Measurements from ENCODE around the gene SLC5A5.

Gene SLC5A5

DNA sequence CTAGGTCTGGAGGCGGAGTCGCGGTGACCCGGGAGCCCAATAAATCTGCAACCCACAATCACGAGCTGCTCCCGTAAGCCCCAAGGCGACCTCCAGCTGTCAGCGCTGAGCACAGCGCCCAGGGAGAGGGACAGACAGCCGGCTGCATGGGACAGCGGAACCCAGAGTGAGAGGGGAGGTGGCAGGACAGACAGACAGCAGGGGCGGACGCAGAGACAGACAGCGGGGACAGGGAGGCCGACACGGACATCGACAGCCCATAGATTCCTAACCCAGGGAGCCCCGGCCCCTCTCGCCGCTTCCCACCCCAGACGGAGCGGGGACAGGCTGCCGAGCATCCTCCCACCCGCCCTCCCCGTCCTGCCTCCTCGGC is at the start of gene SLC5A5:
Gene SLC5A5, plus strand, starts transcription at position 68 of the 373 bp plus-strand sequence. CDS start 375 bp downstream, outside the sequence.
- no peak for DNase-seq (ENCODE audit: low read depth in 4 of 4, low spot score in 1 of 4)

DNA sequence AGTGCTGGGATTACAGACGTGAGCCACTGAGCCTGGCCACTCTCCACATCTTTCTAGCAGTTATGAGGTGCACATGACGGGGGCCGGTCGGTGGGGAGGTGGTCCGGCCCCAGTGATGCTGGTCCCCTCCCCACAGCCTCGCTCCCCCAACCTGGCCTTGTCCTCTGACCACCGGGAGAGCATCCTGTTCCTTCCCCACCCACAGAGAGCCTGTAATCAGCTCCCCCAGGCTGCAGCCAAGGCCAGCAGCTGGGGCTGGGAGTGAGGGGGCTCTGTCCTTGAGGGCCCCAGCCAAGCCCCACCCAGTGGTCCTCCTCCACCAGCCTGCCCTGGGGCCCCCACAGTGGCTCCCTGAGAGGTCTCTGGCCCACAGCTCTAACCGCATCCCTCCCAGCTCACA is 47.4 kb upstream of the SLC5A5 start:
- DNase-seq (ENCODE audit: low read depth in 4 of 4, low spot score in 1 of 4): no peak

DNA sequence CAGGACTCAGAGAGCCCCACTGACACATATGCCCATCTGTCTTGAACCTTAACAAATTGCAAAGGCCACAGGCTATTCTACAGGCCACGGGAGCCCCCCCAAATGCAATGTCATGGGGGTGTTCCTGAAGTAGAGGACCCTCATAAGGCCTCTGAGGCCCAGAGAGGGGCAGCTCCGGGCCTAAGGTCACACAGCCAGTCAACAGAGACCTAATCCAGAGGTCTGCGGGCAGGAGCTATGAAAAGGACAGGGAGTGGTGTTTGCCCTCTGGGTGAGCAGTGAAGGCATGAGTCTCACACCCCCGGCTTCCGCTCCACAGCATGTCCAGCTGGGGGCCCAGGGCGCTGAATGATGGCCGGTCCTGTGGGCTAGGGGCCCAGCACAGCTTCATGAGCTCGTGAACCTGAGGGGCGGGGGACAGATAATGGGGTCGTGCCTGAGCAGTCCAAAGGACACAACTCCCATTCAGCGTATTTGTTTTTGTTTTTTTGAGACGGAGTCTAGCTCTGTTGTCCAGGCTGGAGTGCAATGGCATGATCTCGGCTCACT is 45.2 kb upstream of the SLC5A5 start:
- DNase-seq (ENCODE audit: low read depth in 4 of 4, low spot score in 1 of 4): no peak

DNA sequence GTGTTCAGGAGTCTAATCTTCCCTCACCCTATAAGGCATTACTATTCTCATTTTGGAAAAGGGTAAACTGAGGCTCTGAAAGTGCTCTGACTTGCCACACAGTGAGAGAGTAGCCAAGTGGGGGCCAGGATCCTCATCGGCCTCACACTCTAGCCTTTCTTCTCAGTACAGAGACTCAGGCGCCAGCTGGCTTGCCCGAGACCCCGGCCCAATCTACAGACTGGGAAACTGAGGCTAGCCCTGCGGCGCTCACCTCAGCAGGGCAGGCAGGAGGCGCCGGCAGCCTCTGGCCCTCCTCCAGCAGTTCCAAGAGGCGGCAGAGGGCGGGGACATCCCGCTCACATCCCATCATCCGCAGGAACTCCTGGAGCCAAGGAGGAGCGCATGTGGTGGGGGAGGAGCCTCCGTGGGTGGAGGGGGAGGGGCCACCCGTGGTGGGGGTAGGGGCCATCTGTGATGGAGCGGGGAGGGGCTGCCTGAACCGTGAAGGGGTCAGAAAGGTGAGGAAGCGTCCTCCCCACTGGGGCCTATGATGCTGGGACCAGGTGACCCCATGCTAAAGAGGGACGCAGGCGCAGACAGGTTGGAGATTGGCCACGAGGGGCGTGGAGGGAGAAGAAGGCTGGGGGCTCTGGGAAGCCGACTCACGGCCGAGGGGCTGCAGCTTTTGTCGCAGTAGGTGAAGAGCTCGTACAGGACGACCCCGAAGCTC is 41.7 kb upstream of the SLC5A5 start:
- no peak for DNase-seq (ENCODE audit: low read depth in 4 of 4, low spot score in 1 of 4)

DNA sequence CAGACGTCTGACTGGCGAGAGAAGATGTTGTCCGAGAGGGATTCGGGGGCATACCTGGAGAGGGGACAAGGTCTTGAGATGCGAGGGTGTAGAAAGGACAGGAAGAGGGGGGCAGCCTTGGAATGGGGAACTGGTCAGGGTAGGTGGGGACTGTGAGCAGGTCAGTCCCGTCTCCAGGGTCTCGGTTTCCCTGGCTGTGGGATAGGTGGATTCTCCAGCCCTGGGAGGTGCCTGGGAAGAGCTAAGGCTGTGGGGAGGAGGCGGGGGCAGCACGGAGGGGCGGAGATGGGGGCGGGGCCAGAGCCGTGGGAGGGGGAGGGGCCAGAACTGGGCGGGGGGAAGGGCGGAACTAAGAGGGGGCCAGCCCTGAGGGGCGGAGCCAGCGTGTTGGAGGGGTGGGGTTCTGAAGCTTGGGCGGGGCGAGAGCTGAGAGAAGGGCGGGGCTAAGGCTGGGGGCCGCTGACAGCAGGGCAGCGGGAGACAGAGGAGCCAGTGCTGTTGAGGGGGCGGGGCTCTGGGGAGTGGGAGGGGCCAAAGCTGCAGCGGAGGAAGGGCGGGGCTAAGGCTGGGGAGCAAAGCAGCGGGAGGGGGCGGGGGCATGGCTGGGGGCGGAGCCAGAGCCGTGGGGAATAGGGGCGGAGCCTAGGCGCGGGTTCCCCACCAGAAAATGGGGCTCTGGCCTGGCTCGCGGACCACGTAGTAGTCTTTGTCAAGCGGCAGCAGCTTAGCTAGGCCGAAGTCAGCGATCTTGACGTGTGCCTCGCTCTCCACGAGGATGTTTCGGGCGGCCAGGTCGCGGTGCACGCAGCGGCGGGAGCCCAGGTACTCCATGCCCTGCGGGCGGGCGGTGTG is 41.0 kb upstream of the SLC5A5 start:
- peak in 3 of 4 experiments; percentile 41 to 53 (median 45) for DNase-seq (ENCODE audit: low read depth in 4 of 4, low spot score in 1 of 4)

DNA sequence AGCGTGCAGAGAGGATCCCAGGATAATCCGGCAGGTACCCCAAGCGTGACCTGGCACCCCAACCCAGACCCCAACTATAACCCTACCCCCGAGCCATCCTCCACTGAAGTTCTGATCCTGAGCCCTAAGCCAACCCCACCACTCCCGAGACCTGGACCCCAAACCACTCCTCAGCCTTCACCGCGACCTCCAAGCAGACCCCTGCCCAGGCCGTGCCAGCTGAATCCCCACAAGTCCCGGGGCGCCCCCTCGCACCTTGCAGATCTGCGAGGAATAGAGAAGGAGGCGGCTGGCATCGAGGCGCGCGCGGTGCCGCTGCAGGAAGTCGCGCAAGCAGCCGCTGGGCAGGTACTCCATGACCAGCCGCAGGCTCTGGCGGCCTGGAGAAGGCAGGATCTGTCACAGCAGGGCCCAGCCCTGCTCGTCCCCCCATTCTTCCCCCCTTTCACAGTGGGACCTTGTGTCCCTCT is 40.3 kb upstream of the SLC5A5 start:
- no peak for DNase-seq (ENCODE audit: low read depth in 4 of 4, low spot score in 1 of 4)

DNA sequence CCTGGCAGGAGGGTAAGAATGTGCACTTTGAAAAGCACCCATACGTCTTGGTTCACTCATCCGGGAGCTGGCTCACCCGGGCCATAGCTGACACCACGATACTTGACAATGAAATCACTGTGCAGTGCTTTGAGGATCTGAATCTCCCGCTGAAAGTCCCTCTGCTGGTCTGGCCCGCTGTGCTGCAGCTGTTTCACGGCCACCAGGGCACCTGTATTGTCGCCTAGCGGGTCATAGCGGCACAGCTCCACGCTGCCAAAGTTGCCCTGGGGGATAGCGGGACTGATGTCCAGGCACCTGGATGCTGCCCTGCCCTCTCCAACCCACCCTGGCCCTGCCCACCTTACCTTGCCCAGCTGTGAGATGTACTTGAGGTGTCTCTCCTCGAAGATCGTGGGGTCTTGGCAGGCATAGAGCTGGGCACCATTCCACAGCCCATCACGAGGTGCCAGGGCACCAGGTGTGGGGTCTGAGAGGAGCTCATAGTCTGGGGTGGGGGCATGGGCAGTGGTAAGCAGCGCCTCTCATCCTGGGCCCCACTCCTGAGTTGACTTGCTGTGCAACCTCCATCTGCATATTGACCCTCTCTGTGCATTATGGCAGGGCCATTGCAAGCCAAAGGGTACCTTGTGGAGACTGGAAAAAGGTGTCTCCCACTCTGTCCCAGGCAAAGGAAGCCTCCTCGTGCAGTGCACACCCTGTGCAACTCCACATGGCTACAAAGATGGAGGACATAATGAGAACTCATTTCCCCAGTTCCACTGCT is 39.1 kb upstream of the SLC5A5 start:
- no peak for DNase-seq (ENCODE audit: low read depth in 4 of 4, low spot score in 1 of 4)

DNA sequence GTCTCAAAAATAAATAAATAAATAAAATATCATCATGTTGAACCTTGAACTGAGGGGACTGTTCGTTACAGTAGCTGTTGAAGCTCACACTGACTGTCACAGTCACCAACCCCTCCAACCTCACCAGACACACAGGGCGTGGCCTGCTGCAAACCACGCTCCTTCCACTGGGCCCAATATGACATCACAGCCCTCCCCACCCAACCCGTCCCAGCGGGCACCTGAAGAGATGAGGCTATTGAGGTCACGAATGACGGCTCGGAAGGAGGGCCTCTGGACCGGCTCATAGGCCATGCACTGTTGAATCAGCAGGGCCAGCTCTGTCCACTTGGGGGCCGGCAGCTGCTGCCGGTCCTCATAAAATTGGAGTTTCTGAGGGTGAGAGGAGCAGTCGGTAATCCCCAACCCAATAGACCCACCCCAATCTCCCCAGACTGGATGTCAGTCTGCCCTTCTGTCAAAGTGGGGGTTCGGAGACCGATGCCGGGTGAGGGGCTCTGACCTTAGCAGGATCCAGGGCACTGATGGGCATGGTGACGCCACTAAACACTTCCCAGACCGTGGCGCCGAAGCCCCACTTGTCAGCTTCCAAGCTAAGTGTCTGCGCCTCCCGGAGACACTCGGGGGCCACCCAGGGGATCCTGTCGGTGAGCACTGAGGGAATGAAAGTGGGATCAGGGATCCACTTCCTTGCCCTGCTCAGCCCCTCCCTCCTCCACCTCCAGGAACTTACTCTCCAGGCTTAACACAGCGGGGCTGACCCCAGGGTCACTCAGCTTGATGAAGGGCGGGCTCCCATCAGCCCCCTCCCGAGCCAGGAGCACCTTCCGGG is 37.2 kb upstream of the SLC5A5 start:
- no peak for DNase-seq (ENCODE audit: low read depth in 4 of 4, low spot score in 1 of 4)

DNA sequence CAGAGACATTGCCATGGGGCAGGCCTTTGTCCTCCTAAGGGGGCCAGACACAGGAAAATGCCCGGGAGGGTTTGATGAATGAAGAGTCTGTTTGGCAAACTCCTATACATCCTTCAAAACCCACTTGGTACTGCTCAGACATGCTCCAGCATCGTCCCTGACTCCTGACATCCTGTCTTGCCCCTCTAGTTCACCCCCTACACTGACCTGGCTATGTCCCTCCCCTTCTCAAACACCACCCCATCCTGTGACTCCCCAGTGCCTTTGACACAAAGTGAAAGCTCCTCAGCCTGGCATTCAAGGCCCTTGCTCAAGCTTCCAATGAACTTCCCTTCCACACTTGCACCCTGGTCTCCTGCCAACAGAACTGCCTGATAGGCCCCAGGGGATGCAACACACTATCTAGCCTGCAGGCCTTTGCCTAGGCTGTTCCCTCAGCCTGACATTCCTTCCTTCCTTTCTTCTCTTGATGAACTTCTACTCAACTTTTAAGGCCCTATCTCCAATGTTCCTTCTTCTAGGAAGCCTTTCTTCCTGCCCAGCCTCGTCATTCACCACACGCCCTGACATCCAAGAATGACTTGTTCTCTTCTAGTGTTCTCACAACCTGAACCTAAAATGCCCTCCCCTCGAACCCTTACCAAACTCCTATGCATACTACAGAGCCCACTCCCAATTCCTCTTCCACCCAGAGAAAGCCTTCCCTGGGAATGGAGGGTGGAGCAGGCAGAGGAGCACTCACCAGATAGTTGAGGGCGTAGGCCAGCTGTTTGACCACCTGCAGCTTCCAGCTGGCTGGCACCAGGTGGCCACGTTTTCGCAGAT is 36.4 kb upstream of the SLC5A5 start:
- no peak for DNase-seq (ENCODE audit: low read depth in 4 of 4, low spot score in 1 of 4)

DNA sequence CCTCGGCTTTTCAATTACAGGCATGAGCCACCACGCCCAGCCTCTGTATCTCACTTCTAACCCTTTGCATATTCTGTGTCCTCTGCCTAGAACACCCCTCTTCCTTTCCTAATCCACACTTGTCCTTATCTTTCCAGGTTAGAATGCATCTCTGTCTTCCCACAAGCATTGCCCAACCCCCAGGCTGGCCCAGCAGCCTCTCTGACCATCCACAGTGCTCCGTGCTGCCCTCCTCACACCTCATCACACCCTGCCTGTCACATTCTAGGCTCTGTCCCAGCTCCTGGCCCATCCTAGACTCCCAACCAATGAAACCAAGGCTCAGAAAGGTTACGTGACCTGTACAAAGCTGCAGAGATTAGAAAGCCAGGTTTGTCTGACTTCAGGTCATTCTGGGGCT is 35.2 kb upstream of the SLC5A5 start:
- no peak for DNase-seq (ENCODE audit: low read depth in 4 of 4, low spot score in 1 of 4)

DNA sequence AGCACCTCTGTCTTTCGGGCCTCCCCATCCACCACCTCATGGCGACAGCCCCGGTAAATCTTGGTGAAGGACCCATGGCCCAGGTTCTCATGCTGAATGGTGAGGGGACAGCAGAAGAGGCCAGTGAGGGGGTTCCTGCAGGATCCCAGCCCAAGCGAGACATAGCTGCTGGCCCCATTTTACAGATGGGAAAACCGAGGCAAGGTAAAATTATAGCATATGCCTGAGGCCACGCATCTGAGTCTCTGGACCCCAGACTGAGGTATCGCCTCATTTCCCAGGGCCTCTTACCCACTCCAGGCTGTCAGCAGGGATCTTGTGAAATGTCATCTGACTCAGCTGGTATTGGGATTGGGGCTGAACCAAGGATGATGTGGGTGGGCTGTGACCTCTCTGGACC is 33.8 kb upstream of the SLC5A5 start:
- DNase-seq (ENCODE audit: low read depth in 4 of 4, low spot score in 1 of 4): no peak

DNA sequence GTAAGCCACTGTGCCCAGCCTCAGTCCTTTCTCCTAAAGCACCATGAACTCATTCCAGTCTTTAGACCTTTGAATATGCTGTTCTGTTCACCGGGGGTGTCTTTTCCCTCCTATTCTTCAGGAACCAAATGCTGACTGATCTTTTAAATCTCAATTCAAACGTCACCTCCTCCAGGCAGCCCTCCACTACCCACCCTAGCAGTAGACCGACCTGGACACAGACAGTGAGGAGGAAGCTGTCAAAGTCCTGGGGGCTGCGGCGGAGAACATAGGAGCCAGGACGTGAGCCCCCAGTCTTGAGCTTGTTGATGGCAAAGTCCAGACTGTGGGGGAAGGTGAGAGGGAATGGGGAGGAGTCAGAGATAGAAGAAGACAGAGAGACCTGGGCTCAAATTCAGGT is 31.7 kb upstream of the SLC5A5 start:
- no peak for DNase-seq (ENCODE audit: low read depth in 4 of 4, low spot score in 1 of 4)

DNA sequence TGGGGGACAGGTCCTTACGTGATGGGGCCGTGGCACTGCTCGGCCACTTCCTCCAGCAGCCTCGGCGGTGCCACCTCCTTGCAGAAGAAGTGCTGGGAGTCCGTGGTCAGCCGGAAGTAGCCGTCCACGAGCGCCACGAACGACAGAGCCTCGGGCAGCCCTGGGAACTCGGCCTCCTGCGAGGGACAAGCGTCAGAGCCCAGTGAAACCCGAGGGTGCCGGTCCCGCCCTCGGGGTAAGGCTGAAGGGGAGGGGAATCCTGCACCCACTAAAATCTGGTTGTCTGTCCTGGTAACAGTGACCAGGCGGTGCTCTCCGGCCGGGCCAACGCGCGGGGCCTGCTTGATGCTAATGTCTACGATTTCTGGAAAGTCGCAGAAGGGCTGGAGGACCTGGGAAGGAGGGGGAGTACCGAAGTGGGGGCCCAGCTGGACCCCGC is 30.4 kb upstream of the SLC5A5 start:
- no peak for DNase-seq (ENCODE audit: low read depth in 4 of 4, low spot score in 1 of 4)

DNA sequence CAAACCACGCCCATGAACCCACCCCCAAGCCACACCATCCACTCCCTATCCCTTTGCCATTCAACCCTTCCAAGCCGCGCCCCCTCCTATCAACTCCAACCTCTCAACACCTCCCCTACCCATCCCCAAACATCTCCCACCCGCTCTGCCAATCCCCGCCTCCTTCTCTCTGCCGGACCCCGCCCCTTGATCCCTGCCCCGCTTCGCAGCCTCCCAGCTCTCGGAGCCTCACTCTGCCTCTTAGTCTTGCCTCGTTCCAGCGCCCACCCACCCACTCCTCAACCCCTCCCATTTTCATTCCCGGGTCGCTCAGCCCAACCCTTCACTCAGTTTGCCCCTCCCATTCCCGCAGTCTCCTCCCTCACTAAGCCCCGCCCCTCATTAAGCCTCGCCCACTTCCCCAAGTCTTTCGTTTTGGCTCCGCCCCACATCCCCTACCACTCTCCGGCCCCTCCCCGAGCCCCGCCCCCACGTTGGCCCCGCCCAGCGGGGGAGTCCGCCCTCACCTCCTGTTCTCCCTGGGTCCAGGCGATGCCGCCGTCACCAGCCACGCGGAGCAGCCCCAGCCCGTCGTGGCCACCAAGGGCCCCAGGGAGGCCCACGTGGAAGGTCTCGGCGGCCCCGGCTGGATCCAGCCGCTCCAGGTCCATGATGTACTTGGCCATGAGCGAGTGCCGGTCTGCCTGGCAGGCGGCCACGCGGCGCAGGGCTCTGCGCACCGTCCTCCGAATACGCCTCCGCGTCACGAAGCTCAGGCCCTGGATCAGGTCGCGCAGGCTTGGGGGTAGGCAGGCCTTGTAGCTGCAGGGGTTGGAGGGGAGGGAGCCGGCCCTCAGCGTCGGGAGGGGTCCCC is 29.7 kb upstream of the SLC5A5 start:
- DNase-seq (ENCODE audit: low read depth in 4 of 4, low spot score in 1 of 4): peak in 2 of 4 experiments; percentile 61 to 79

DNA sequence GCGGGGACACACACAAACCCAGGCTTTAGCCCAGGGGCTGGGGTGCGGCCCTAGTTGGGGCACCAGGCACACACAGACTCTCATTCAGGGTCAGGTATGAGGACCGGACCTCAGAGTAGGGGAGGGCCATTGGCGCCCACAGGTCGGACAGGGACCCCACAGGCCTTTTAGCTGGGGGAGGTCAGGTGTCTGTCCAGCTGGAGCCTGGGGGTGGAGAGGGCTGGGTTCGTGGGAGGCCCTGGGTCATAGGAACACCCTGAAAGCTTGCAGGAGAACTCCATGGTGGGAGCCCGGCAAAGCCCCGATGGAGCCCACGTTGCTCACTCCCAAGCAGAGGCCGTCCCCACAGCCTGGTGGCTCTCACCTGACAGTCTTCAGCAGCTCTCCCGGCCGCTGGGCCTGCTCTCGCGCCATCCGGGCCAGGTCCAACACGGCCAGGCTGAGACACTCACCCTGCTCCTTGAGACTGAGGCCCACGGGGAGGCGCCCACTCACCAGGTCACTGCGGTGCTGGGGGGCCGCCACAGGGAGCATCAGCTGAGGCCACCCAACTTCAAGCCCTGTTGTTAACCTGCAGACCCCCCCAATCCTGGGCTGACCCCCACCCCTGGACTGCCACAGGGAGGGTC is 29.0 kb upstream of the SLC5A5 start:
- DNase-seq (ENCODE audit: low read depth in 4 of 4, low spot score in 1 of 4): no peak

DNA sequence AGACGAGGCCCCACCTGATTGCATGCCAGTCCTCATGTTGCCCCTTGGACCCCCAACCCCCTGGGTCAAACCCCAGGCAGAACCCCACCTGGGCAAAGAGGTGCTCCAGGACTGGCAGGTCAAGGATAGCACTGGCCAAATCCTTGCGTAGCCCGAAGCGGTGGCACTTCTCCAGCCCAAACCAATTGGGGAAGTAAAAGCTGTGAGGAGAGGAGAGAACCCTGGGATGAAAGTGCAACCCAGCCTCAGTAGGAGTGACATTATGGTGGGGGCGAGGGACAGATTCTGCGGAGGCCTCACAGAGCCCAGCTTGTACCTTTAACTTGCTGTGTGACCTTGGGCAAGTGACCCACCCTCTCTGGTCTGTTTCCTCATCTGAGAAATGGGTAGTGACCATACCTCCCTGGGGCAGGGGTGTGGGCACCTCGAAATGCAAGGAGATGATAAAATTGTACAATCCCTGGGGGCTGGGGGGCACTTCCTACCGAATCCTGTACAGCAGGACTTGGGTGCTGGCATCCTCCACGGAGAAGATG is 28.4 kb upstream of the SLC5A5 start:
- DNase-seq (ENCODE audit: low read depth in 4 of 4, low spot score in 1 of 4): no peak

DNA sequence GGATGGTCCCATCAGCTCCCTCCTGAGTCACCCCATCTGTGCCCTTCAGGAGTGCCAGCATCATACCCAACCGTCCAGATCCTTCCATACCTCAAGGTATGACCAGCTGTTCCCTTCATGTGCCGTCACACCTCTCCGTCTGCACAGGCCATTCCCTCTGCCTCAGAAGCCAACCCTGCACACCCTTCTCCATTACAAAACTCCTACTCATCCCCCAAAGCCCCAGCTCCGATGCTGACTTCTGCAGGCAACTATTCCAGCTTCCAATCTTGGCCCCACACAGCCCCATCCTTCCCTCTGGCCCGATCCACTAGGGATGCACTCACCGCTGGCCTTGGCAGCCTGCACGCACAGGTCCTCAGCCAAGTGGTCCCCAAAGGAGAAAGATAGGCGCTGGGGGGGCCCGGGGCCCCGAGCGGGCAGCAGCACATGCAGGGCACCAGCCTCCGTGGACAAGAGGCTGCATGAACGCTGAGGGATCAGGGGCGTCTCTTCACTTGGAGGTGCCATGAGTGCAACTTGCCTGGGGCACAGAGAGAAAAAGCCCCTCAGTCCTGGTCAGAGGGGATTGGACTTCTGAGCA is 27.7 kb upstream of the SLC5A5 start:
- DNase-seq (ENCODE audit: low read depth in 4 of 4, low spot score in 1 of 4): no peak

DNA sequence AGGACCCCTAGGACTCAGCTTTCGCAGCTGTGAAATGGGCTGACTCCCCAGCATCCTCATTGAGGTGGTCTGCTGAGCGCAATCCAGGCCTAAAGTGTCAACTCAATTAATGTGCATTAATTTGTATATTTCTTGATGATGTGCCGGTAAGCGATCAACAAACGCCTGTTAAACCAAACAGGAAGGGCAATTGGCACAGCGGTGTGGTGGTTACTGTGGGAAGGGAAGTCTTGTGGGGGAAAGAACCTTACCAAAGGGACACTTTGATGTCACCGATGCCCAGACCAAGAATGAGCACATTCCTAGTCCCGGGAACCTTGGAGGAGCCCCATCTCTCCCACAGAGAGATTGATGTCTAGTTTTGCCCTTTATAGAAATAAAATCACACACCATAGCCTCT is 25.6 kb upstream of the SLC5A5 start:
- DNase-seq (ENCODE audit: low read depth in 4 of 4, low spot score in 1 of 4): no peak
